Effector memory CD8-positive, alpha-beta T cell (primary cell): ENCODE data around the gene TMEM187.

Experiments
- ATAC-seq: fragments of 150-1000 bp; cut with Tn5 transposase; replicated peaks from 2 replicates; pipeline ENCODE4 v1.10.0; 2021; ENCODE audit warnings: mild to moderate bottlenecking, moderate library complexity
- DNase-seq, 3 experiments: peaks; one replicate each; pipeline ENCODE4 v3.0.0; 2021
- H3K27ac Mint-ChIP-seq, 2 donors: one replicate each; pipeline ENCODE4 v1.8.0; 2022; ENCODE audit warnings: mild to moderate bottlenecking in 2 of 2, mixed read lengths in 2 of 2, moderate library complexity in 2 of 2
- H3K27me3 Mint-ChIP-seq, 2 donors: one replicate each; pipeline ENCODE4 v1.8.0; 2022; ENCODE audit warnings: mixed read lengths in 2 of 2
- H3K36me3 Mint-ChIP-seq: one replicate; pipeline ENCODE4 v1.8.0; 2022; ENCODE audit warnings: mild to moderate bottlenecking, moderate library complexity, mixed read lengths; ENCODE audit not compliant: insufficient read depth
- H3K4me1 Mint-ChIP-seq, 2 donors: one replicate each; pipeline ENCODE4 v1.8.0; 2022; ENCODE audit warnings: low read depth in 2 of 2, mixed read lengths in 2 of 2
- H3K4me3 Mint-ChIP-seq, 2 donors: one replicate each; pipeline ENCODE4 v1.8.0; 2022; ENCODE audit warnings: mild to moderate bottlenecking in 2 of 2, mixed read lengths in 2 of 2, moderate library complexity in 2 of 2
- H3K9me3 Mint-ChIP-seq, 2 donors: one replicate each; pipeline ENCODE4 v1.8.0; 2022; ENCODE audit warnings: mixed read lengths in 2 of 2

Gene TMEM187

DNA sequence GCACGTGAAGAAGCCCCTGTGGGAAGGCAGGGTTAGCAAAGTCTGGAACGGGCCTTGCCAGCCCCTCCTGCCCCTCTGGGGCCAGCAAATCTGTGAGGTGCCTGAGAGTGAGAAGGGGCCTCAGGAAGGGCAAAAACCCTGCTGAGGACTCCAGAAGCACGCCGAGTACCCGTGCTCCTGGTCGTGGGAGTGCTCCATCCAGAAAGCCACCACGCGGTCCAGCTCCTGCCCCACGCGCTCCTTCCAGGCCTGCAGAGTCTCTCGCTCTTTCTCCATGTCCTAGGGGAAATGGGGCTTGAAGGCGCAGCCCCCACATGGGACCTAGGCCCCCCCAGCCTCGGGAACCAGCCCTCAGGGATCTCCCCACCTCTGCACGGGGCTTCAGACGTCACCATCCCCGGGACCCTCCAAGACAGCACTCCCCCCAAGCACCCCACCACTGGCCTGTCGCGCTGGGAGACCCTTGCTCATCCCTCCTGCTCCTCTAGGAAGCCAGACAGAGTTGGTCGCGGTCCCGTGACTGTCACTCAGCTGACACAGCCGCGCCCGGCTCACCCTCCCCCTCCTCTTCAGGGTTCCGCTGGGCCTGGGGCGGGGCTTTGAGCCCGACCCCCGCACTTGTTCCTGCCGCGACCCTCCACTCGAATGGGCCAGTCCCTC, 28.3 kb upstream of the TMEM187 start, which contains the start of gene RENBP:
Gene RENBP, minus strand, starts transcription at position 504 of the 660 bp plus-strand sequence. Its CDS starts 33 bp downstream, at position 471.
- Mint-ChIP-seq H3K27me3 (no peaks in the 10 kb centered on the region), H3K36me3 (peaks cover 12% of the 10 kb centered on the region), H3K9me3 (no peaks in the 10 kb centered on the region), H3K4me1 (peaks cover 4 to 10% of the 10 kb centered on the region in 2 donors), H3K27ac (peak within 1 kb of the TSS in 1 of 2 donors; percentile 71), H3K4me3 (peak within 1 kb of the TSS; percentile 61 to 65)
- no peak for DNase-seq
- ATAC-seq, result peak; percentile 31

DNA sequence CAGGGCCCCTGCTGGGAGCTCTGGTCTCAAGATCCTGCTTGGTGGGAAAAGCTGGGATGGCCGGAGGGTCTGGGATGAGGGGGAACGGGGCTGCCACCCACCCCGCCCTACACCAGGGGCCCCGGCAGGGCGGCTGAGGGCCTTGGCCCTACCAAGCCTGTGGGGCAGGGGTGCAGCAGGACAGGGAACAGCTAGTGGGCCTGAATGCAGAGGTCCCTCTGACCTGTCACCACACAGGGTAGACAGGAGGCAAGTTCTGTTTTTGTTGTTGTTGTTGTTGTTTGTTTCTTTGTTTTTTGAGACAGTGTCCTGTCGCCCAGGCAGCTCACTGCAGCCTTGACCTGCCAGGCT, 27.8 kb upstream of the TMEM187 start:
- Mint-ChIP-seq H3K36me3 (peaks cover 16% of the 10 kb centered on the region), H3K4me3 (peak overlapping the region; percentile 61 to 65), H3K27me3 (no peaks in the 10 kb centered on the region), H3K27ac (peak overlapping the region in 1 of 2 donors; percentile 71), H3K9me3 (no peaks in the 10 kb centered on the region), H3K4me1 (peaks cover 4 to 10% of the 10 kb centered on the region in 2 donors)
- ATAC-seq (no peak), DNase-seq (no peak)

DNA sequence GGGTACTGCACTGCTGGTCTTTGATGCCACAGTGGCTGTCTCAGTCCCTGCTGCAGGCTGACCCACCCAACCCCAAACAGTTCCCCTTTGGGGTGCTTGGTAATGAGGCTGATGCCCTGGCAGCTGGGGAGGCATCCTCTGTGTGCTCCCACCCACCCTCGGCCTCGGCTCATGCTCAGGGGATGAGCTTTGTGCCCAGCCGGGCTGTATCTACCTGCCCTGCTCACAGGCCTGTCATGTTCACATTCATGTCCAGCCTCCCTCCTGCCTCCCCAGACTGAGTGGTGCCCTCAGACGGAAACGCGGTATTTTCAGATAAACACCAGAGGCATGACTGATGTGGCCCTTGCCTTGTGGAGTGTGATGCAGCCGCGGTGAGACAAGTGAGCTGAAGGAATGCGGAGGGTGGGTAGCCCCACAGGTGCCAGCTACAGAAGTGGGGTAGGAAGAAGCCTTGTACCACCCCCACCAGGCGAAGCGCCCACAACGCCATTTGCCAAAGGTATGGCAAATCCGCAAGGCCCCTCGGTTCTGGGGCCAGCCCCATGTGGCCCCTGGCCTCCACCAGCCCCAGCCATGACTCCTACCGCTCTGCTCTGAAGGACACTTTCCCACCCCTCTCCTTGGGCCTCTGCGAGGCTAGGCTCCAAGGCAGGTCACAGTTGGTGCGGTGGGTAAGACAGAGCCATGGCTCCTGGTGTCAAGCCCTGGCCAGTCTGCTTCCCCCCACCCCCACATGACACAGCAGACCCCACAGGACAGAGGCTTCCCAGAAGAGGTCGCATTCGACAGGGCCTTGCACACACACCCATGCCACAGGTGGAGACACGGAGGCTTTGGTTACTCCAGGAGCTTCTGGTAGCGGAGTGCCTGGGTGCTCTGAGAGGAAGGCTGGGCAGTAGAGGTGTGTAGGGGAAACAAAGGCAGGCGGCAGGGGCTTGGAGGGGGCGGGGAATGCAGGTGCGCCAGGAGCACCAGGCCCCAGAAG, 26.3 kb upstream of the TMEM187 start:
- Mint-ChIP-seq H3K27ac (no peak overlapping the region), H3K4me1 (peaks cover 4 to 8% of the 10 kb centered on the region in 2 donors), H3K36me3 (peaks cover 28% of the 10 kb centered on the region), H3K4me3 (no peak overlapping the region), H3K9me3 (no peaks in the 10 kb centered on the region), H3K27me3 (no peaks in the 10 kb centered on the region)
- DNase-seq, result no peak
- ATAC-seq, result no peak

DNA sequence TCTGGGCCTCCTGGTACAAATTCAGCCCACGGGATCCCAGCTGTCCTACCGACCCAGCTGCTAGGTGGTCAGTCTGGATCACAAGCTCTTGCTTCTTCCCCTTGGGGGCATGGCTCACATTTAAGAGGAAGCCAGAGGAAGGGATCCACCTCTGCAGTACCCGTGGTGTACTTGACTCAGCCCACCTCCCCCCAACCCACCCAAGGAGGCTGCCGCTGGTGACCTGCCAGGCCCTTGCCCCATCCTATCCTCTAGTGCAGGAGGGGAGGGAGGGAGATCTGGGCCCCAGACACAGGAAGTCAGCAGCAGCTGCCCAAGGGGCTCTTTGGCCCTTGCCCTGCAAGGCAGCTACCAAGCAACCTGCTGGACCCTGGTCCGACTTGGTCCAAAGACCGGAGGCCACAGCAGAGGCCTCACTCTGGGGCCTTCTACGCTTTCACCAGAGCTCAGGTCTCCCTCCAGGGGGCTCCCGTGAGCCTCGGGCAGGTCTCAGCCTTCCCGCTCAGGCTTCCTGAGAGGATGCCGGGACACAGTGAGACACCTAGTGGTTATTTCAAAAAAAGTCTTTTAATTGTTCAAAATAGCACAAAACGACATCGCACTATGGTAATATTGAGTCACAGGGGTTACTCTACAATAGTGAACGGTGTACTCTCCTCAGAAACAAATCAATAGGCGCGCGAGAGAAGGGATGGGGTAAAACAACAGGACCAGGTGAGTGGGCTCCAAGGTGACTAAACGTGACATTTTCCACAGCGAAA, 25.4 kb upstream of the TMEM187 start:
- H3K4me3 Mint-ChIP-seq, result peak overlapping the region; percentile 18 to 45
- H3K27me3 Mint-ChIP-seq, result no peaks in the 10 kb centered on the region
- H3K4me1 Mint-ChIP-seq, result peaks cover 4 to 8% of the 10 kb centered on the region in 2 donors
- peak; percentile 66 to 68 (median 67) for DNase-seq
- H3K27ac Mint-ChIP-seq, result peak overlapping the region; percentile 63 to 67
- peaks cover 32% of the 10 kb centered on the region for H3K36me3 Mint-ChIP-seq
- H3K9me3 Mint-ChIP-seq, result no peaks in the 10 kb centered on the region
- peak; percentile 89 for ATAC-seq

GRCh38 chrX:153948002-153948466, 24.5 kb upstream of the TMEM187 start:
- Mint-ChIP-seq H3K27me3 (no peaks in the 10 kb centered on the region), H3K9me3 (no peaks in the 10 kb centered on the region), H3K4me3 (no peak overlapping the region), H3K4me1 (peaks cover 4 to 8% of the 10 kb centered on the region in 2 donors), H3K27ac (peak overlapping the region; percentile 67 to 81), H3K36me3 (peaks cover 32% of the 10 kb centered on the region)
- DNase-seq (no peak), ATAC-seq (no peak)

- Mint-ChIP-seq H3K4me1 (peaks cover 4 to 11% of the 10 kb centered on the region in 2 donors), H3K27me3 (no peaks in the 10 kb centered on the region), H3K4me3 (peak overlapping the region in 1 of 2 donors; percentile 38), H3K27ac (peak overlapping the region; percentile 38 to 81), H3K9me3 (no peaks in the 10 kb centered on the region), H3K36me3 (peaks cover 40% of the 10 kb centered on the region)
- ATAC-seq (no peak), DNase-seq (no peak)
These were observed 23.4 kb upstream of the TMEM187 start for GRCh38 chrX:153948847-153949805.

- H3K9me3 Mint-ChIP-seq, result no peaks in the 10 kb centered on the region
- no peaks in the 10 kb centered on the region for H3K27me3 Mint-ChIP-seq
- no peak overlapping the region for H3K4me3 Mint-ChIP-seq
- H3K27ac Mint-ChIP-seq, result no peak overlapping the region
- H3K4me1 Mint-ChIP-seq, result peaks cover 4 to 9% of the 10 kb centered on the region in 2 donors
- no peak for ATAC-seq
- peaks cover 46% of the 10 kb centered on the region for H3K36me3 Mint-ChIP-seq
- no peak for DNase-seq
These were observed 22.4 kb upstream of the TMEM187 start for GRCh38 chrX:153950127-153950526.

DNA sequence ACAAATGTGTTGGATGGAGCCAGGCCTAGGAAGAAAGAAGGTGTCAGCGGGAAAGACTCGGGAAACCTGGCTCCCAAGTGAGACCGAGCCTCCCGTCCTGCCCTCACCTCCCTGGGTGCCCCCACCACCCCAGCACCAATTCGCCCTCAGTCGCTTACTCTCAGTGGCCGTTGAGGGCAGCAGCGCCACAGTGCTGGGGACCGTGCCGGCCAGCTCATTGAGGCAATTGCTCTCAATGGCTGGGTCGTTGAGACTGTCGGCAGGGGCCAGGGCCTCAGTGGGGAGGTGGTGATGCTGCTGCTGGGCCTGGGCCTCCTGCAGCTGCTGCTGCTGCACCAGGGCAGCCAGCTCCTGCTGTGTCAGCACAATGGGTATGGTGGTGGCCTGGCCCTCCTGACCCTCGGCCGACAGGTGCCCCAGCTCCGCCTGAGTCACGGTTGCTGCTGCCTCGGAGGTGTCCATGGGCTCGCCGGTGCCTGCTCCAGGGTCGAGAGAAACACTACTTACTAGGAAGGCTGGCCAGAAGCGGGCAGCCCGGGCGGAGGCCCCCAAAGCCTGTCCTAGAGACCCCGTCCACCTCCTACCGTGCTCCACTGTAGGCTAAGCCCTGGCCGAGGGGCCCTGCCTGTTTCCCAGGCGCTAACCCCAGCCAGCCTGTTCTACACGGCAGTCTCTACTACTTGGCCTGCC, 20.7 kb upstream of the TMEM187 start:
- Mint-ChIP-seq H3K4me1 (peaks cover 4 to 9% of the 10 kb centered on the region in 2 donors), H3K27ac (no peak overlapping the region), H3K4me3 (no peak overlapping the region), H3K9me3 (no peaks in the 10 kb centered on the region), H3K27me3 (no peaks in the 10 kb centered on the region), H3K36me3 (peaks cover 53% of the 10 kb centered on the region)
- ATAC-seq (no peak), DNase-seq (no peak)

- Mint-ChIP-seq H3K4me3 (no peak overlapping the region), H3K27me3 (no peaks in the 10 kb centered on the region), H3K4me1 (peaks cover 1 to 6% of the 10 kb centered on the region in 2 donors), H3K36me3 (peaks cover 48% of the 10 kb centered on the region), H3K9me3 (no peaks in the 10 kb centered on the region), H3K27ac (peak overlapping the region in 1 of 2 donors; percentile 22)
- ATAC-seq (no peak), DNase-seq (no peak)
These were observed 20.1 kb upstream of the TMEM187 start for GRCh38 chrX:153952373-153953026.

DNA sequence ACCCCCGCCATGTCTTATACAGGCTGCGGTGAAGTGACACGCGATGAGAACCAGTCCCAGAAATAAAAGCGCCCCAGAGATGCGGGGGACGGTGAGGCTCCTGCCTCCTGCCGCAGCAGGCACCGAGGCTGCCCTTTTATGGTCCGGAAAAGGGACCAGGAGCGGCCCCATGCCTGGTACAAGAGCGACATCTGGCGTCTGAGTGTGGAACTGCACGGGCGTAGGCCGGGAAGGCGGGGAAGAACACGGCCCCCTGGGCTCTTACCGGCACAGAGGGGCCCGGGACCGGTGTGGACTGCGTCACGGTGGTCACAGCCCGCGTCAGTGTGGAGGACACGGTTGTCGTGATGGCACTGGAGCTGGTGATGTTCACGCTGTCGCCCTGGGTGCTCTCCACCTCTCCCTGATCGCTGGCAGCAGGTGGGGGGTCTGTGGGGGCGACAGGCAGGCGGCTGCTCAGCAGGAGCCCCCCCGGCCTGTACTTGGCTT, 19.2 kb upstream of the TMEM187 start:
- Mint-ChIP-seq H3K36me3 (peaks cover 47% of the 10 kb centered on the region), H3K4me3 (peak overlapping the region; percentile 27 to 40), H3K27ac (peak overlapping the region; percentile 22 to 73), H3K4me1 (peaks cover 0 to 4% of the 10 kb centered on the region in 2 donors), H3K27me3 (no peaks in the 10 kb centered on the region), H3K9me3 (no peaks in the 10 kb centered on the region)
- peak; percentile 76 to 80 (median 79) for DNase-seq
- peak; percentile 83 for ATAC-seq

- no peak for ATAC-seq
- no peak overlapping the region for H3K4me3 Mint-ChIP-seq
- H3K27ac Mint-ChIP-seq, result peak overlapping the region in 1 of 2 donors; percentile 73
- H3K27me3 Mint-ChIP-seq, result no peaks in the 10 kb centered on the region
- H3K4me1 Mint-ChIP-seq, result peaks cover 0 to 4% of the 10 kb centered on the region in 2 donors
- DNase-seq, result no peak
- no peaks in the 10 kb centered on the region for H3K9me3 Mint-ChIP-seq
- H3K36me3 Mint-ChIP-seq, result peaks cover 47% of the 10 kb centered on the region
These were observed 18.5 kb upstream of the TMEM187 start for GRCh38 chrX:153953892-153954557.
